ENCODE measurements around the gene NOTUM.
A peak's percentile ranks its signal among the peaks of the same experiment; 100 is the strongest.

The NOTUM gene

GRCh38 chr17:81929253-81930141 is 31.5 kb downstream of the NOTUM start:
- H3K4me1 ChIP-seq (ENCODE audit: control insufficient read depth, low read length) = peaks cover 29% of the 10 kb centered on the region
- H4K20me1 ChIP-seq (ENCODE audit: control insufficient read depth, insufficient read depth, low read depth, low read length) = peaks cover 14% of the 10 kb centered on the region
- no peak overlapping the region for H3K27ac ChIP-seq (ENCODE audit: low read depth, low read length)
- H3K9me3 ChIP-seq (ENCODE audit: control insufficient read depth, insufficient read depth, low read length) = no peaks in the 10 kb centered on the region
- TF ChIP-seq EZH2phosphoT487 (IDR thresholded peaks at IDR 0.05; ENCODE audit: borderline replicate concordance, low read length) (no peak), CTCF (IDR thresholded peaks at IDR 0.05; ENCODE audit: low read depth, low read length, poor library complexity, severe bottlenecking) (no peak)
- H3K4me2 ChIP-seq (ENCODE audit: low read length) = no peak overlapping the region
- H3K36me3 ChIP-seq (ENCODE audit: control insufficient read depth, low read length) = peaks cover 15% of the 10 kb centered on the region
- H3K9me2 ChIP-seq (replicated peaks; ENCODE audit: control insufficient read depth, low read length) = no peaks in the 10 kb centered on the region
- peaks cover 4% of the 10 kb centered on the region; the same call in 1 of the 2 replicates for H3K27me3 ChIP-seq (ENCODE audit: control insufficient read depth, low read length)
- H3F3A ChIP-seq (ENCODE audit: control insufficient read depth, insufficient read depth) = 0 out of 2 replicates have a peak, but pooled peaks cover 2% of the 10 kb centered on the region
- no peak overlapping the region for H3K4me3 ChIP-seq (ENCODE audit: low read length)
- H3K79me2 ChIP-seq (ENCODE audit: control insufficient read depth, low read length) = peaks cover 27% of the 10 kb centered on the region

GRCh38 chr17:81928544-81929252 is 32.3 kb downstream of the NOTUM start:
- Histone ChIP-seq H3K36me3 (ENCODE audit: control insufficient read depth, low read length) (peaks cover 8% of the 10 kb centered on the region), H3K27me3 (ENCODE audit: control insufficient read depth, low read length) (peaks cover 4% of the 10 kb centered on the region; the same call in 1 of the 2 replicates), H3F3A (ENCODE audit: control insufficient read depth, insufficient read depth) (0 out of 2 replicates have a peak, but pooled peaks cover 2% of the 10 kb centered on the region), H3K9me2 (replicated peaks; ENCODE audit: control insufficient read depth, low read length) (no peaks in the 10 kb centered on the region), H3K9me3 (ENCODE audit: control insufficient read depth, insufficient read depth, low read length) (no peaks in the 10 kb centered on the region), H3K4me2 (ENCODE audit: low read length) (peak overlapping the region; percentile 86), H3K27ac (ENCODE audit: low read depth, low read length) (no peak overlapping the region), H3K4me3 (ENCODE audit: low read length) (peak overlapping the region; percentile 75), H3K79me2 (ENCODE audit: control insufficient read depth, low read length) (peaks cover 35% of the 10 kb centered on the region), H4K20me1 (ENCODE audit: control insufficient read depth, insufficient read depth, low read depth, low read length) (peaks cover 14% of the 10 kb centered on the region), H3K4me1 (ENCODE audit: control insufficient read depth, low read length) (peaks cover 37% of the 10 kb centered on the region)
- no peak for TF ChIP-seq CTCF (IDR thresholded peaks at IDR 0.05; ENCODE audit: low read depth, low read length, poor library complexity, severe bottlenecking)
- no peak for TF ChIP-seq EZH2phosphoT487 (IDR thresholded peaks at IDR 0.05; ENCODE audit: borderline replicate concordance, low read length)

GRCh38 chr17:81927653-81928543 is 33.1 kb downstream of the NOTUM start, which contains the start of gene MAFG:
TSS of gene MAFG (minus strand) at chr17:81927735. CDS start at chr17:81923185, 4,550 bp downstream.
- peak within 1 kb of the TSS; percentile 98 for H3K4me3 ChIP-seq (ENCODE audit: low read length)
- H3K79me2 ChIP-seq (ENCODE audit: control insufficient read depth, low read length) = peaks cover 42% of the 10 kb centered on the region
- no peaks in the 10 kb centered on the region for H3K9me3 ChIP-seq (ENCODE audit: control insufficient read depth, insufficient read depth, low read length)
- peak within 1 kb of the TSS; percentile 88 for H3K4me2 ChIP-seq (ENCODE audit: low read length)
- peak within 1 kb of the TSS; percentile 61 for H3K27ac ChIP-seq (ENCODE audit: low read depth, low read length)
- H3K4me1 ChIP-seq (ENCODE audit: control insufficient read depth, low read length) = peaks cover 40% of the 10 kb centered on the region
- no peaks in the 10 kb centered on the region for H3K9me2 ChIP-seq (replicated peaks; ENCODE audit: control insufficient read depth, low read length)
- H3K27me3 ChIP-seq (ENCODE audit: control insufficient read depth, low read length) = peaks cover 4% of the 10 kb centered on the region; the same call in 1 of the 2 replicates
- peaks cover 14% of the 10 kb centered on the region for H4K20me1 ChIP-seq (ENCODE audit: control insufficient read depth, insufficient read depth, low read depth, low read length)
- no peaks in the 10 kb centered on the region; the same call in 1 of the 2 replicates for H3K36me3 ChIP-seq (ENCODE audit: control insufficient read depth, low read length)
- TF ChIP-seq EZH2phosphoT487 (IDR thresholded peaks at IDR 0.05; ENCODE audit: borderline replicate concordance, low read length) (no peak), CTCF (IDR thresholded peaks at IDR 0.05; ENCODE audit: low read depth, low read length, poor library complexity, severe bottlenecking) (peak; percentile 76)
- 0 out of 2 replicates have a peak, but pooled peaks cover 2% of the 10 kb centered on the region for H3F3A ChIP-seq (ENCODE audit: control insufficient read depth, insufficient read depth)
